Hepatocyte (in vitro differentiated cells): ENCODE data around the gene GPX4. TPM values are rescaled to one million over a fixed set of nuclear protein-coding genes. Genes with fewer than 3 reads are reported as not detected.

Source experiments
- DNase-seq: peaks from one replicate; pipeline ENCODE4 v3.0.0-alpha.2; 2016; ENCODE audit warnings: low spot score
- H2AFZ ChIP-seq: fragments of 200-600 bp; sonication (generic); 2 replicates; pipeline ENCODE4 v1.6.0; 2016; ENCODE audit warnings: antibody characterized with exemption, mild to moderate bottlenecking
- H3K27ac ChIP-seq: fragments of 200-600 bp; sonication (generic); 2 replicates; pipeline ENCODE4 v1.5.1; 2016; ENCODE audit warnings: mild to moderate bottlenecking
- H3K27me3 ChIP-seq: fragments of 200-600 bp; sonication (generic); 2 replicates; pipeline ENCODE4 v1.6.1; 2016
- H3K36me3 ChIP-seq: fragments of 200-600 bp; sonication (generic); replicated peaks from 2 replicates; pipeline ENCODE4 v1.5.1; 2016; ENCODE audit warnings: low read depth; ENCODE audit not compliant: insufficient read depth
- H3K4me1 ChIP-seq: fragments of 200-600 bp; sonication (generic); 2 replicates; pipeline ENCODE4 v1.5.1; 2016; ENCODE audit warnings: mild to moderate bottlenecking, moderate library complexity; ENCODE audit not compliant: insufficient read depth
- H3K4me2 ChIP-seq: fragments of 200-600 bp; sonication (generic); 2 replicates; pipeline ENCODE4 v1.6.0; 2016
- H3K4me3 ChIP-seq: fragments of 200-600 bp; sonication (generic); 2 replicates; pipeline ENCODE4 v1.5.1; 2016; ENCODE audit warnings: mild to moderate bottlenecking
- H3K79me2 ChIP-seq: fragments of 200-600 bp; sonication (generic); 2 replicates; pipeline ENCODE4 v1.6.0; 2017; ENCODE audit warnings: mild to moderate bottlenecking
- H3K9me2 ChIP-seq: fragments of 200-600 bp; sonication (generic); replicated peaks from 2 replicates; pipeline ENCODE4 v1.6.0; 2017; ENCODE audit warnings: mild to moderate bottlenecking; ENCODE audit not compliant: insufficient read depth
- H3K9me3 ChIP-seq: fragments of 200-600 bp; sonication (generic); 2 replicates; pipeline ENCODE4 v1.5.1; 2016; ENCODE audit warnings: low read depth, mild to moderate bottlenecking
- H4K20me1 ChIP-seq: fragments of 200-600 bp; sonication (generic); 2 replicates; pipeline ENCODE4 v1.6.0; 2016; ENCODE audit warnings: mild to moderate bottlenecking; ENCODE audit not compliant: insufficient read depth, poor library complexity, severe bottlenecking
- EZH2 ChIP-seq: fragments of 200-600 bp; sonication (generic); IDR thresholded peaks from 2 replicates; pipeline ENCODE4 v1.6.1; 2016; ENCODE audit warnings: antibody characterized with exemption, mild to moderate bottlenecking, borderline replicate concordance
- EZH2phosphoT487 ChIP-seq: fragments of 200-600 bp; sonication (generic); IDR thresholded peaks from one replicate; pipeline ENCODE4 v1.6.1; 2018; ENCODE audit warnings: antibody characterized with exemption, mild to moderate bottlenecking, low read depth, moderate library complexity; ENCODE audit not compliant: unreplicated experiment, severe bottlenecking
- WGBS: methylation state at CpG from one replicate; pipeline ENCODE4 v1.1.6; 2016; ENCODE audit warnings: low lambda C conversion rate; ENCODE audit errors: missing lambda C conversion rate; 5-methylcytosine and 5-hydroxymethylcytosine counted together
- polyA plus RNA-seq: library from polyadenylated mRNA; unstranded; fragments of >200 nt; fragmentation: Nextera tagmentation; extraction: Ambion mirVana; gene quantifications from 2 replicates; pipeline ENCODE4 v1.2.1, GENCODE V29; 2016
- total RNA-seq: library from RNA; depleted of rRNA; stranded (reverse); fragments of >200 nt; gene quantifications from 2 replicates; pipeline ENCODE4 v1.2.3, GENCODE V29; 2014
- TF ChIP-seq, protein P1 (sequence below): fragments of 200-600 bp; sonication (generic); IDR thresholded peaks from 2 replicates; pipeline ENCODE4 v1.5.1; 2016; ENCODE audit warnings: antibody characterized with exemption, mild to moderate bottlenecking; ENCODE audit not compliant: poor library complexity

Gene GPX4, protein sequence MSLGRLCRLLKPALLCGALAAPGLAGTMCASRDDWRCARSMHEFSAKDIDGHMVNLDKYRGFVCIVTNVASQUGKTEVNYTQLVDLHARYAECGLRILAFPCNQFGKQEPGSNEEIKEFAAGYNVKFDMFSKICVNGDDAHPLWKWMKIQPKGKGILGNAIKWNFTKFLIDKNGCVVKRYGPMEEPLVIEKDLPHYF
- total RNA-seq, result 524 and 539 TPM in 2 replicates
- polyA plus RNA-seq, result 729 and 735 TPM in 2 replicates

DNA sequence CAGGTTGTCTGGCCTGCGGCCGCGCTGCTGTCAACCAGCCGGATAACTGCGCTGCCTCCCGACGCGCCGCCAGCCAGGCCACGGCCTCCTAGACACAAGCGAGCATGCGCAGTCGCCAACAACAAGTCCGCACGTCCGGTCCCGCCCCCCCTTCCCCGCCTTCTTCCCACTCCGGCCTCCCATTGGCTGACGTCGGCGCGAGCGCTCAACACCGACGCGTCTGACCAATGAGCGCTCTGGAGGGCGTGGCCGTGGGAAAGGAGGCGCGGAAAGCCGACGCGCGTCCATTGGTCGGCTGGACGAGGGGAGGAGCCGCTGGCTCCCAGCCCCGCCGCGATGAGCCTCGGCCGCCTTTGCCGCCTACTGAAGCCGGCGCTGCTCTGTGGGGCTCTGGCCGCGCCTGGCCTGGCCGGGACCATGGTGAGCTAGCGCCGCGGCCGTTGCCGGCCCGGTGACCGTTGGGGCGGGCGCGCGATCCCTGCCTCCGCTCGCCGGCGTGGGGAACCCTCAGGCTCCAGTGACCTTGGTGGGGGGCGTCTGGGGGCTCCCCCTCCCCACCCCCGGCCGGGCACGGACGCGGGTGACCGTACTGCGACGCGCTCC, at the start of gene GPX4:
GPX4 (plus strand) TSS at position 287 of the 603 bp plus-strand sequence; CDS start at position 337, 50 bp downstream.
- H3K9me2 ChIP-seq, result no peaks in the 10 kb centered on the region
- H3K36me3 ChIP-seq, result no peaks in the 10 kb centered on the region
- H3K27me3 ChIP-seq, result no peaks in the 10 kb centered on the region
- TF ChIP-seq, protein P1, sequence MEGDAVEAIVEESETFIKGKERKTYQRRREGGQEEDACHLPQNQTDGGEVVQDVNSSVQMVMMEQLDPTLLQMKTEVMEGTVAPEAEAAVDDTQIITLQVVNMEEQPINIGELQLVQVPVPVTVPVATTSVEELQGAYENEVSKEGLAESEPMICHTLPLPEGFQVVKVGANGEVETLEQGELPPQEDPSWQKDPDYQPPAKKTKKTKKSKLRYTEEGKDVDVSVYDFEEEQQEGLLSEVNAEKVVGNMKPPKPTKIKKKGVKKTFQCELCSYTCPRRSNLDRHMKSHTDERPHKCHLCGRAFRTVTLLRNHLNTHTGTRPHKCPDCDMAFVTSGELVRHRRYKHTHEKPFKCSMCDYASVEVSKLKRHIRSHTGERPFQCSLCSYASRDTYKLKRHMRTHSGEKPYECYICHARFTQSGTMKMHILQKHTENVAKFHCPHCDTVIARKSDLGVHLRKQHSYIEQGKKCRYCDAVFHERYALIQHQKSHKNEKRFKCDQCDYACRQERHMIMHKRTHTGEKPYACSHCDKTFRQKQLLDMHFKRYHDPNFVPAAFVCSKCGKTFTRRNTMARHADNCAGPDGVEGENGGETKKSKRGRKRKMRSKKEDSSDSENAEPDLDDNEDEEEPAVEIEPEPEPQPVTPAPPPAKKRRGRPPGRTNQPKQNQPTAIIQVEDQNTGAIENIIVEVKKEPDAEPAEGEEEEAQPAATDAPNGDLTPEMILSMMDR, result no peak
- no peak for TF ChIP-seq EZH2phosphoT487
- no peak for TF ChIP-seq EZH2
- no peaks in the 10 kb centered on the region for H3K9me3 ChIP-seq
- peaks cover 19% of the 10 kb centered on the region for H4K20me1 ChIP-seq
- H2AFZ ChIP-seq, result no peak within 1 kb of the TSS
- DNase-seq, result peak; percentile 100
- peak within 1 kb of the TSS; percentile 95 for H3K4me2 ChIP-seq
- peaks cover 24% of the 10 kb centered on the region for H3K79me2 ChIP-seq
- H3K4me3 ChIP-seq, result peak within 1 kb of the TSS; percentile 95
- peaks cover 36% of the 10 kb centered on the region for H3K4me1 ChIP-seq
- H3K27ac ChIP-seq, result peak within 1 kb of the TSS; percentile 99
- WGBS, result under 1% methylated on average over 61 of the region's 75 CpGs

DNA sequence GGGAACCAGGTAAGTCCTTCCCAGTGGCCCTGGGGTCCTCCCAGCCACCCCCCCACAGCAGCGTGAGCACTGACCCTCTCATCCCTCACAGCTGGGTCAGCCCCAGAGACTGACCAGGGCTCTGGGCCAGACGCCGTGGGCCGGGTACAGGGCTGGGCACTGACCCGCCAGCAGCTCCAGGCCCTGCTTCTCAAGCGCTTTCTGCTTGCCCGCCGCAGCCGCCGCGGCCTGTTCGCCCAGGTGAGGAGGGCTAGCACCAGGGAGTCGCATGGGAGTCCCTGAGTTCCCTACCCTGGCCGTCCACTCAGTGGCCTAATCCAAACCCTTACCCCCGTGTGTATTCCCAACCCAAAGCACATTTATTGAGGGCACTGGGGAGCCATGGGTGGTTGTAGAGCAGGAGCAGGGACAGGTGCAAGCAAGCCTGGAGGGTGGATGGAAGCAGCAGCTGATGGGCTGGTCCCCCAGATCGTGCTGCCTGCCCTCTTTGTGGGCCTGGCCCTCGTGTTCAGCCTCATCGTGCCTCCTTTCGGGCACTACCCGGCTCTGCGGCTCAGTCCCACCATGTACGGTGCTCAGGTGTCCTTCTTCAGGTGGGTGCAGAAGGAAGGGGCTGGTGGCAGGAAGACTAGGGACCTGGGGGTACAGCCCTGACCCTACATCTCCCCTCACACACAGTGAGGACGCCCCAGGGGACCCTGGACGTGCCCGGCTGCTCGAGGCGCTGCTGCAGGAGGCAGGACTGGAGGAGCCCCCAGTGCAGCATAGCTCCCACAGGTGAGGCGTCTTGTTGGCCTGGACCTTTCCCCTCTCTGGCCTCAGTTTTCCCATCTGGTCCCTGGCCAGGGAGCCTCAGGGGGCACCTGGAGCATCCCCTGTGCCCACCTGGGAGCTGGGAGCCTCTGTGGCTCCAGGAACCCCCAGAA, 49.4 kb upstream of the GPX4 start:
- no peaks in the 10 kb centered on the region for H3K27me3 ChIP-seq
- no peaks in the 10 kb centered on the region for H3K4me1 ChIP-seq
- no peaks in the 10 kb centered on the region for H4K20me1 ChIP-seq
- DNase-seq, result no peak
- no peak overlapping the region for H3K4me3 ChIP-seq
- no peak overlapping the region for H3K4me2 ChIP-seq
- H3K9me3 ChIP-seq, result peaks cover 4% of the 10 kb centered on the region
- no peak overlapping the region for H2AFZ ChIP-seq
- no peak overlapping the region for H3K27ac ChIP-seq
- no peaks in the 10 kb centered on the region for H3K36me3 ChIP-seq
- WGBS, result 95% methylated on average over 28 of the region's 28 CpGs
- H3K9me2 ChIP-seq, result no peaks in the 10 kb centered on the region
- TF ChIP-seq, protein P1, result no peak
- TF ChIP-seq EZH2phosphoT487 (no peak), EZH2 (no peak)
- H3K79me2 ChIP-seq, result no peaks in the 10 kb centered on the region

DNA sequence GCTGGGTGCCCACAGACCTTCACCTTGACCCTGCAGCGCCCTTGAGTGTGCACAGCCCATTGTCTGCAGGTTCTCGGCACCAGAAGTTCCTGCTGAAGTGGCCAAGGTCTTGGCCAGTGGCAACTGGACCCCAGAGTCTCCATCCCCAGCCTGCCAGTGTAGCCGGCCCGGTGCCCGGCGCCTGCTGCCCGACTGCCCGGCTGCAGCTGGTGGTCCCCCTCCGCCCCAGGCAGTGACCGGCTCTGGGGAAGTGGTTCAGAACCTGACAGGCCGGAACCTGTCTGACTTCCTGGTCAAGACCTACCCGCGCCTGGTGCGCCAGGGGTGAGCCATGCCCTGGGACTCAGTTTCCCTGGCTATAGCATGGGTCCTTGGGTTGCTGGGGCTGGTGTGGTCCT, 48.8 kb upstream of the GPX4 start:
- no peak overlapping the region for H3K27ac ChIP-seq
- no peaks in the 10 kb centered on the region for H3K36me3 ChIP-seq
- H2AFZ ChIP-seq, result no peak overlapping the region
- H3K4me3 ChIP-seq, result no peak overlapping the region
- no peaks in the 10 kb centered on the region for H3K79me2 ChIP-seq
- peaks cover 4% of the 10 kb centered on the region for H3K9me3 ChIP-seq
- no peaks in the 10 kb centered on the region for H3K9me2 ChIP-seq
- TF ChIP-seq EZH2 (no peak), EZH2phosphoT487 (no peak)
- TF ChIP-seq, protein P1, result no peak
- no peaks in the 10 kb centered on the region for H4K20me1 ChIP-seq
- WGBS, result 97% methylated on average over 14 of the region's 14 CpGs
- H3K4me1 ChIP-seq, result no peaks in the 10 kb centered on the region
- no peaks in the 10 kb centered on the region for H3K27me3 ChIP-seq
- no peak for DNase-seq
- no peak overlapping the region for H3K4me2 ChIP-seq
